ENCODE measurements around the gene LIPC. TPM values are rescaled to one million over a fixed set of nuclear protein-coding genes. Genes with fewer than 3 reads are reported as not detected.

LIPC gene
- total and polyA plus RNA-seq, 3 donors from 2014 or later: 0.12 to 0.37 TPM; not detected in 1

DNA sequence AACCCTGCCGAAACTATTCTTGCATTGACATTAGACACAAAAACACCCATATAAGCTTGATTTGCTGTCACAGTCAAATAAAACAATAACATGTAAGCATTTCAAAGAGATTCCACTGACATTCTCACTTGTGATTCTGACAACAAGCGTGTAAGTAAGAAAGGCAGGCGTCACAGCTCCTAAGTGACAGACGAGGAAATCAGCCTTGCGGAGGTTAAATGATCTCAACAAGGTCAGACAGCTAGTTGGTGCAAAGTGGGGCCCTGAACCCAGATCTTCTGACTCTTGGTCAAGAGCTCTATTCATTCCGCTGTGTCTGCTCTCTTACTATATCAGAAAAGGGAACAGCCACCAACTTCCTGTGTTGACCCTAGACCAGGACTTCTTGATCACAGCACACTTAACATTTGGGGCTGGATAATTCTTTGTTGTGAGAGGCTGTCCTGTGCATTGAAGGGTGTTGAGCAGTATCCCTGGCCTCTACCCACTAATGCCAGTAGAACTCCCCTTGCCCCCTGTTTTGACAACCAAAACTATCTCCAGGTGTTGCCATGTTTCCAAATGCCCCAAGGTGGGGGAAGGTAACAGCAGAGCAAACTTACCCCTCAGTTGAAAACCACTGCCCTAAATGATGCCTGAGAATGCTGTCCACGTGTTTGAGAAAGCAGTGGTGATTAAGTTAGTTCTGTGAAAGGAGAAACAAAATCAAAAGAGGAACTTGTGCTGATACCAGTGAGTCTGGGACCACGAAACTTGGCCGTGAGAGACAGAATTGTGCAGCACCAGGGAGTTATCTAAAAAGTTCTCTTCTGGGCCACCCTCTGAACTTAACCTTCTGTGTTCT is 86.1 kb downstream of the LIPC start:
- Histone ChIP-seq H3K27ac (no peak overlapping the region), H3K36me3 (ENCODE audit: low read depth, missing control alignments) (no peaks in the 10 kb centered on the region), H3K9me3 (no peaks in the 10 kb centered on the region), H3K4me1 (peaks cover 3% of the 10 kb centered on the region), H3K4me3 (no peak overlapping the region), H3K27me3 (no peaks in the 10 kb centered on the region)
- TF ChIP-seq, protein P1, sequence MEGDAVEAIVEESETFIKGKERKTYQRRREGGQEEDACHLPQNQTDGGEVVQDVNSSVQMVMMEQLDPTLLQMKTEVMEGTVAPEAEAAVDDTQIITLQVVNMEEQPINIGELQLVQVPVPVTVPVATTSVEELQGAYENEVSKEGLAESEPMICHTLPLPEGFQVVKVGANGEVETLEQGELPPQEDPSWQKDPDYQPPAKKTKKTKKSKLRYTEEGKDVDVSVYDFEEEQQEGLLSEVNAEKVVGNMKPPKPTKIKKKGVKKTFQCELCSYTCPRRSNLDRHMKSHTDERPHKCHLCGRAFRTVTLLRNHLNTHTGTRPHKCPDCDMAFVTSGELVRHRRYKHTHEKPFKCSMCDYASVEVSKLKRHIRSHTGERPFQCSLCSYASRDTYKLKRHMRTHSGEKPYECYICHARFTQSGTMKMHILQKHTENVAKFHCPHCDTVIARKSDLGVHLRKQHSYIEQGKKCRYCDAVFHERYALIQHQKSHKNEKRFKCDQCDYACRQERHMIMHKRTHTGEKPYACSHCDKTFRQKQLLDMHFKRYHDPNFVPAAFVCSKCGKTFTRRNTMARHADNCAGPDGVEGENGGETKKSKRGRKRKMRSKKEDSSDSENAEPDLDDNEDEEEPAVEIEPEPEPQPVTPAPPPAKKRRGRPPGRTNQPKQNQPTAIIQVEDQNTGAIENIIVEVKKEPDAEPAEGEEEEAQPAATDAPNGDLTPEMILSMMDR (IDR thresholded peaks at IDR 0.05): no peak
- no peak for TF ChIP-seq POLR2A (IDR thresholded peaks at IDR 0.05)
- intact Hi-C loops (cut with DNase I; ENCODE audit: low total_unique reads): no loop called here
- DNase-seq: no peak
- WGBS, 2 donors: 78% methylated on average over 9 of the region's 9 CpGs

DNA sequence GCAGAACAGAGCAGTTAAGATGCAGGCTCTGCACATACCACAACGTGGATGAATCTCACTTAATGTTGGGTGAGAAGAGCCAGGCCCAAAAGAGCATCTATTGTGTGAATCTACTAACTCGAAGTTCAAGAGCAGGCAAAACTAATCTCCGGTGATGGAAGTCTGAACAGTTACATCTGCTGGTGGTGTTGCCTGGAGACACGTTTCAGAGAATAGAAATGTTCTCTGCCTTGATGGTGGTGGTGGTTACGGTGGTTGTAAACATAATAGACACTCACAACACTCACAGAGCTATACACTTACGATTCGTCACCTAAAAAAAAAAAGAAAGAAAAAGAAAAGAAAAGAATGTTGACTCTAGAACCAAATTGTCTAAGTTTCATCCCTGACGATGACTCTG is 86.8 kb downstream of the LIPC start:
- no peak for DNase-seq
- WGBS, 2 donors: 62 to 67% methylated on average over 8 of the region's 8 CpGs
- TF ChIP-seq, protein P1 (IDR thresholded peaks at IDR 0.05): no peak
- no peak for TF ChIP-seq POLR2A (IDR thresholded peaks at IDR 0.05)
- Histone ChIP-seq H3K4me1 (peaks cover 10% of the 10 kb centered on the region), H3K4me3 (no peak overlapping the region), H3K9me3 (no peaks in the 10 kb centered on the region), H3K27me3 (no peaks in the 10 kb centered on the region), H3K36me3 (ENCODE audit: low read depth, missing control alignments) (no peaks in the 10 kb centered on the region), H3K27ac (no peak overlapping the region)
- intact Hi-C loops (cut with DNase I; ENCODE audit: low total_unique reads): no loop called here

DNA sequence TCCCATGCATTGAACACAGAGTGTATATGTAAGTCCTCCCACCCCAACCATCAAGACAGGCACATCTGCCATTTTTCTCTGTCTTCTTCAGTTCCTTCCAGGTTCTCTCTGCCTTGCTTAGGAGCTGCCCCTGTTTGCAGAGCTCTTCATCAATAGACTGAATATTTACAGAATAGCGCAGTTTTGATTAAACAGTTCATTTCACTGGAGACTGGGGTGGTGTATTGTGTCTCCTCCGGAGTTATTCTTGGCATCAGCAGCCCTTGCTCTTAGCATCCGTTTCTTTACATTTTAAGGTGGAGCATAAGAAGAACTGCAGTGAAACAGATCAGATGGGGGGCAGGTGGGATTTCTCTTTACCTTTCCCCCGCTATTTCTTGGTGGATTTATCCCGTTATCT is 87.7 kb downstream of the LIPC start:
- H3K27me3 ChIP-seq: no peaks in the 10 kb centered on the region
- 66% methylated on average over 5 of the region's 5 CpGs for WGBS, 2 donors
- TF ChIP-seq, protein P1 (IDR thresholded peaks at IDR 0.05): no peak
- no peak for TF ChIP-seq POLR2A (IDR thresholded peaks at IDR 0.05)
- peaks cover 18% of the 10 kb centered on the region for H3K4me1 ChIP-seq
- no peak overlapping the region for H3K4me3 ChIP-seq
- H3K9me3 ChIP-seq: no peaks in the 10 kb centered on the region
- intact Hi-C loops (cut with DNase I; ENCODE audit: low total_unique reads): no loop called here
- H3K27ac ChIP-seq: no peak overlapping the region
- no peaks in the 10 kb centered on the region for H3K36me3 ChIP-seq (ENCODE audit: low read depth, missing control alignments)
- DNase-seq: no peak

DNA sequence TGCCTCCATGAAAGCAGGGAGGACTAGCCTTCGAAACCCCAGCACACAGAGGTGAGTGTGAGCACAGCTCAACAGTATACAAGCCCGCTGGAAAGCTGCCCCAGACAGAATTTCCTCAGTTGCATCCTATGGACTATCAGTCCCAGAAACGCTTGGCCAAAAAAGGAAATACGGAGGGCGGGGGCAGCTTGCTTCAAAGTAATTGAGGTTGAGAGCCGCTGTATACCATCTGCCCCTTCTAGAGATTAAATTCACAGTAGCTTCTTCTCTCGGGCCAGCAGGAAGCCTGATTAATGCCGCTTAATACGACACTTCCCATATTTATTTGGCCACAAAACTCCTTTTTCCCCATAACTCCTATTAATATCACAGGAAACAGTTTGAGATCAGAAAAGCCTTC is 88.7 kb downstream of the LIPC start:
- 76 to 80% methylated on average over 9 of the region's 9 CpGs for WGBS, 2 donors
- Histone ChIP-seq H3K27ac (no peak overlapping the region), H3K27me3 (no peaks in the 10 kb centered on the region), H3K4me3 (no peak overlapping the region), H3K36me3 (ENCODE audit: low read depth, missing control alignments) (no peaks in the 10 kb centered on the region), H3K4me1 (peaks cover 18% of the 10 kb centered on the region), H3K9me3 (no peaks in the 10 kb centered on the region)
- DNase-seq: no peak
- intact Hi-C loops (cut with DNase I; ENCODE audit: low total_unique reads): no loop called here
- TF ChIP-seq POLR2A (IDR thresholded peaks at IDR 0.05): no peak
- TF ChIP-seq, protein P1 (IDR thresholded peaks at IDR 0.05): no peak

DNA sequence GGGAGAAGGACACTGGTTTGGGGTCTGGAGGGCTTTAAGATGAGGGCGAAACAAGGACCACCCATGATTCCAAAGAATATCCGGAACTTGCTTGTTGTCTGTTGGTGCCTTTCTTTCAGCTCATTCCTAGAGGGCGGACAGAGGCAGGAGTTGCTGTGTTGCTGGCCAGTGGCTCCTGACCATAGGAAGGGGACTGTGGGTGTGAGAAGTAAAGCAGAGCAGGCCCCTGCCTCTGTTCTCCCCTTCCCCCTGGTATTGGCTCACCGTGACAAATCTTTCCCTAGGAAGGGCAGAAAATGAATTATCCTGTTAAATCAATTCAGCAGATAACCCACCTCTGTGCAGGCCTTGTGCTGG is 89.1 kb downstream of the LIPC start:
- TF ChIP-seq, protein P1 (IDR thresholded peaks at IDR 0.05): no peak
- no peak for TF ChIP-seq POLR2A (IDR thresholded peaks at IDR 0.05)
- H3K4me3 ChIP-seq: no peak overlapping the region
- H3K27me3 ChIP-seq: no peaks in the 10 kb centered on the region
- no peaks in the 10 kb centered on the region for H3K36me3 ChIP-seq (ENCODE audit: low read depth, missing control alignments)
- H3K4me1 ChIP-seq: peaks cover 18% of the 10 kb centered on the region
- 83 to 89% methylated on average over 4 of the region's 4 CpGs for WGBS, 2 donors
- no peak for DNase-seq
- H3K27ac ChIP-seq: no peak overlapping the region
- intact Hi-C loops (cut with DNase I; ENCODE audit: low total_unique reads): no loop called here
- H3K9me3 ChIP-seq: no peaks in the 10 kb centered on the region

All from testis (tissue), 3 donors.